H1 (cell line): Measurements from ENCODE around the gene PRSS3.

ENCODE experiments used
- CTBP2 ChIP-seq: IDR thresholded peaks from 2 replicates; pipeline ENCODE4 v1.7.0; 2011; ENCODE audit warnings: borderline replicate concordance, mild to moderate bottlenecking, moderate library complexity, mixed read lengths, low read length; ENCODE audit not compliant: insufficient read depth, insufficient read length
- EGR1 ChIP-seq: IDR thresholded peaks from 2 replicates; pipeline ENCODE4 v1.6.1; 2011; ENCODE audit warnings: low read depth, low read length, borderline replicate concordance
- EP300 ChIP-seq, 2 experiments: IDR thresholded peaks; 1 replicate in 1 of 2; 2 replicates in 1 of 2; pipeline ENCODE4 v1.6.1; 2011 to 2012; ENCODE audit warnings: low read depth in 2 of 2, low read length in 2 of 2, mild to moderate bottlenecking in 2 of 2, borderline replicate concordance in 1 of 2, inconsistent platforms in 1 of 2, moderate library complexity in 1 of 2
- EZH2 ChIP-seq: fragments of 200-600 bp; sonication (generic); IDR thresholded peaks from 2 replicates; pipeline ENCODE4 v1.7.1; 2012; ENCODE audit warnings: low read depth, mild to moderate bottlenecking, moderate library complexity, low read length, inconsistent platforms; ENCODE audit not compliant: severe bottlenecking
- NRF1 ChIP-seq: IDR thresholded peaks from 2 replicates; pipeline ENCODE4 v1.6.1; 2011; ENCODE audit warnings: mild to moderate bottlenecking, low read depth, low read length, improper control_type of control experiment
- POLR2AphosphoS5 ChIP-seq: IDR thresholded peaks from 2 replicates; pipeline ENCODE4 v1.6.1; 2011; ENCODE audit warnings: low read depth, low read length
- SIN3A ChIP-seq, 2 experiments: IDR thresholded peaks in 1 of 2; conservative IDR thresholded peaks in 1 of 2; 2 replicates each; pipeline ENCODE4 v1.6.1; 2011 to 2012; ENCODE audit warnings: low read length in 2 of 2, improper control_type of control experiment in 1 of 2, low read depth in 1 of 2, mild to moderate bottlenecking in 1 of 2
- TF ChIP-seq, protein P1 (sequence below): IDR thresholded peaks from 2 replicates; pipeline ENCODE4 v1.6.1; 2012; ENCODE audit warnings: inconsistent platforms

- TF ChIP-seq CTBP2 (no peak), POLR2AphosphoS5 (no peak), EP300 (IDR thresholded peaks at IDR 0.05; ENCODE audit: borderline replicate concordance in 1 of 2, low read depth in 2 of 2, low read length in 2 of 2) (no peak), SIN3A (conservative IDR thresholded peaks at IDR 0.05 in 1 of 2, IDR thresholded peaks at IDR 0.05 in 1 of 2; ENCODE audit: low read depth in 1 of 2, low read length in 2 of 2) (no peak), NRF1 (no peak), EGR1 (no peak), EZH2 (no peak)
- TF ChIP-seq, protein P1, sequence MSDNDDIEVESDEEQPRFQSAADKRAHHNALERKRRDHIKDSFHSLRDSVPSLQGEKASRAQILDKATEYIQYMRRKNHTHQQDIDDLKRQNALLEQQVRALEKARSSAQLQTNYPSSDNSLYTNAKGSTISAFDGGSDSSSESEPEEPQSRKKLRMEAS = no peak
Observed at GRCh38 chr9:33809506-33809905, 14.1 kb downstream of the PRSS3 start.
